ENCODE results near the gene NSD1.

NSD1 gene

GRCh38 chr5:177343777-177344176, 210.2 kb downstream of the NSD1 start:
- no peak overlapping the region for H3K4me3 ChIP-seq (ENCODE audit: extremely low read depth, insufficient read depth, low read length, poor library complexity, severe bottlenecking)
- peaks cover 61% of the 10 kb centered on the region for H3K36me3 ChIP-seq (ENCODE audit: control insufficient read depth, insufficient read depth, low read length)
- peaks cover 8% of the 10 kb centered on the region for H3K4me1 ChIP-seq (ENCODE audit: control insufficient read depth, insufficient read depth, low read length, poor library complexity, severe bottlenecking)
- 96 to 100% methylated on average over 3 to 6 of the region's 6 CpGs for WGBS, 2 experiments (ENCODE audit: insufficient coverage in 2 of 2)
- no peaks in the 10 kb centered on the region for H3K9me3 ChIP-seq (ENCODE audit: control insufficient read depth, low read length)
- no peak overlapping the region for H3K27ac ChIP-seq (ENCODE audit: low read depth, low read length, severe bottlenecking)

GRCh38 chr5:177344891-177345290, 211.3 kb downstream of the NSD1 start:
- 100% methylated on average over 1 to 2 of the region's 6 CpGs for WGBS, 2 experiments (ENCODE audit: insufficient coverage in 2 of 2)
- peaks cover 55% of the 10 kb centered on the region for H3K36me3 ChIP-seq (ENCODE audit: control insufficient read depth, insufficient read depth, low read length)
- H3K4me1 ChIP-seq (ENCODE audit: control insufficient read depth, insufficient read depth, low read length, poor library complexity, severe bottlenecking): peaks cover 2% of the 10 kb centered on the region
- H3K9me3 ChIP-seq (ENCODE audit: control insufficient read depth, low read length): no peaks in the 10 kb centered on the region
- no peak overlapping the region for H3K27ac ChIP-seq (ENCODE audit: low read depth, low read length, severe bottlenecking)
- no peak overlapping the region for H3K4me3 ChIP-seq (ENCODE audit: extremely low read depth, insufficient read depth, low read length, poor library complexity, severe bottlenecking)

GRCh38 chr5:177346820-177347219, 213.2 kb downstream of the NSD1 start:
- WGBS, 2 experiments (ENCODE audit: insufficient coverage in 2 of 2): 94 to 100% methylated on average over 1 to 3 of the region's 4 CpGs
- Histone ChIP-seq H3K36me3 (ENCODE audit: control insufficient read depth, insufficient read depth, low read length) (peaks cover 48% of the 10 kb centered on the region), H3K27ac (ENCODE audit: low read depth, low read length, severe bottlenecking) (no peak overlapping the region), H3K4me3 (ENCODE audit: extremely low read depth, insufficient read depth, low read length, poor library complexity, severe bottlenecking) (no peak overlapping the region), H3K9me3 (ENCODE audit: control insufficient read depth, low read length) (no peaks in the 10 kb centered on the region), H3K4me1 (ENCODE audit: control insufficient read depth, insufficient read depth, low read length, poor library complexity, severe bottlenecking) (peaks cover 6% of the 10 kb centered on the region)

GRCh38 chr5:177347699-177348098, 214.1 kb downstream of the NSD1 start:
- peaks cover 6% of the 10 kb centered on the region for H3K4me1 ChIP-seq (ENCODE audit: control insufficient read depth, insufficient read depth, low read length, poor library complexity, severe bottlenecking)

GRCh38 chr5:177349362-177349647, 215.7 kb downstream of the NSD1 start:
- Histone ChIP-seq H3K27ac (ENCODE audit: low read depth, low read length, severe bottlenecking) (no peak overlapping the region), H3K9me3 (ENCODE audit: control insufficient read depth, low read length) (no peaks in the 10 kb centered on the region), H3K4me3 (ENCODE audit: extremely low read depth, insufficient read depth, low read length, poor library complexity, severe bottlenecking) (no peak overlapping the region), H3K36me3 (ENCODE audit: control insufficient read depth, insufficient read depth, low read length) (peaks cover 26% of the 10 kb centered on the region), H3K4me1 (ENCODE audit: control insufficient read depth, insufficient read depth, low read length, poor library complexity, severe bottlenecking) (peaks cover 6% of the 10 kb centered on the region)
- WGBS, 2 experiments (ENCODE audit: insufficient coverage in 2 of 2): 83 to 86% methylated on average over 2 to 3 of the region's 3 CpGs

More at GRCh38 chr5:177347699-177348098, 214.1 kb downstream of the NSD1 start:
- 94 to 100% methylated on average over 3 of the region's 4 CpGs for WGBS, 2 experiments (ENCODE audit: insufficient coverage in 2 of 2)
- H3K4me3 ChIP-seq (ENCODE audit: extremely low read depth, insufficient read depth, low read length, poor library complexity, severe bottlenecking): no peak overlapping the region
- no peak overlapping the region for H3K27ac ChIP-seq (ENCODE audit: low read depth, low read length, severe bottlenecking)
- H3K36me3 ChIP-seq (ENCODE audit: control insufficient read depth, insufficient read depth, low read length): peaks cover 39% of the 10 kb centered on the region
- H3K9me3 ChIP-seq (ENCODE audit: control insufficient read depth, low read length): no peaks in the 10 kb centered on the region

GRCh38 chr5:177349762-177350161, 216.2 kb downstream of the NSD1 start:
- Histone ChIP-seq H3K36me3 (ENCODE audit: control insufficient read depth, insufficient read depth, low read length) (peaks cover 24% of the 10 kb centered on the region), H3K4me1 (ENCODE audit: control insufficient read depth, insufficient read depth, low read length, poor library complexity, severe bottlenecking) (peaks cover 6% of the 10 kb centered on the region), H3K27ac (ENCODE audit: low read depth, low read length, severe bottlenecking) (no peak overlapping the region), H3K4me3 (ENCODE audit: extremely low read depth, insufficient read depth, low read length, poor library complexity, severe bottlenecking) (peak overlapping the region; percentile 100), H3K9me3 (ENCODE audit: control insufficient read depth, low read length) (no peaks in the 10 kb centered on the region)
- 91 to 92% methylated on average over 5 of the region's 5 CpGs for WGBS, 2 experiments (ENCODE audit: insufficient coverage in 2 of 2)
